ENCODE data around the gene ABCG2.

ABCG2 gene

DNA sequence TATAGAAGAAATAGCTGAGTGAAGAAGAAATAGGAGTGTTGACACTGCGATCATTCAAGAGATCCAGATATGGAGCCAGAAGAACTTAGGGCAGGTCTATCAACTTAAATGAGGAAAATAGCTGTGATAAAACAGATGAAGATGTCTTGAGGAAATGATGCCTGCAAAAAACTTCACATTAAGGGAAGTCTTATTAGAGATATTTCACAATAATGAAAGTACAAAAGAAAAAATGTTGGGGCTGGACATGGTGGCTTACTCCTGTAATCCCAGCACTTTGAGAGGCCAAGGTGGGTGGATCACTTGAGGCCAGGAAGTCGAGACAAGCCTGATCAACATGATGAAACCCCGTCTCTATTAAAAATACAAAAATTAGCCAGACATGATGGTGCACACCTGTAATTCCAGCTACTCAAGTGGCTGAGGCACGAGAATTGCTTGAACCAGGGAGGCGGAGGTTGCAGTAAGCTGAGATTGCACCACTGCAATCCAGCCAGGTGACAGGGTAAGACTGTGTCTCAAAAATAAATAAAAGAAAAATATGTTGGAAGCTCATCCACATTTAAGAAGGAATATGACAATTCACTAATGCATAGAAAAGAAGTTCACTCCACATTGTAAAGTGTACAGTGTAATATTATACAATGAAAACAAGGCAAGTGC lies 94.7 kb downstream of the ABCG2 start:
- no peak for DNase-seq (ENCODE audit: low spot score)

DNA sequence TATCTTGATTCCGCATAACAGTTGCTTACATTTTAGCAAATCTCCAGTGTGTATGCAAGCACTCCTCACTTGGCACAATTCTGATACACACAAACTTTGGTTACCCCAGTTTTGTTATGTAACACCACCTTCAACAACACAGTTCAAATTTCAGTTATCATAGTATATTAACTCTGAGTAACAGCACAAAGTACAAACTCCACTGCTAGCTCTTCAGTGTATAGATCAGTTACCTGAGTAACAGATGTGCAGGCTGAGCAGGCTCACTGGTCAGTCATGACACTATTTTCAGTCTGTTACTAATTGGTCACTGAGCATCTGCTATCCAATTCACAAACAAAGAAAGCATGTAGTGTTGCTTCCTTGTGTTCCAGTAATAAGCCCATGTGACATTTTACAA lies 95.6 kb downstream of the ABCG2 start:
- no peak for DNase-seq (ENCODE audit: low spot score)

DNA sequence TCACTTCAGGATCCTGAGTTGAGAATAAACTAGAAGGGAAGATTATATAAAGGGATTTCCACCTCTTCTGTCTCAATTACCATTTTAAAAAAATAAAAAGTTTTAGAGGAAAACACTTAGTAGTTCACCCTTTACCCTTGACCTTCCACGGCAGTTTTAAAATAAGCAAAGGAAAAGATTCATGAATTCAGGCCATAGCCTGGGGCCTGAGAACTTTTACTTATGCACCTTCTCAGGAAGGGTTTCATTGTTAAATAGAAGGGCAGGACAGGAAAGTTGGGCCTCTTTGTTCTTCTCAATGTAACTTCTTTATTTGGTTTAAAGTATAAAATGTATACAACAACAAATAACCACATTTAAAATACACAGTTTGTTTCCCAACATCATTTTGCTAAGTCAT lies 96.1 kb downstream of the ABCG2 start:
- no peak for DNase-seq (ENCODE audit: low spot score)

DNA sequence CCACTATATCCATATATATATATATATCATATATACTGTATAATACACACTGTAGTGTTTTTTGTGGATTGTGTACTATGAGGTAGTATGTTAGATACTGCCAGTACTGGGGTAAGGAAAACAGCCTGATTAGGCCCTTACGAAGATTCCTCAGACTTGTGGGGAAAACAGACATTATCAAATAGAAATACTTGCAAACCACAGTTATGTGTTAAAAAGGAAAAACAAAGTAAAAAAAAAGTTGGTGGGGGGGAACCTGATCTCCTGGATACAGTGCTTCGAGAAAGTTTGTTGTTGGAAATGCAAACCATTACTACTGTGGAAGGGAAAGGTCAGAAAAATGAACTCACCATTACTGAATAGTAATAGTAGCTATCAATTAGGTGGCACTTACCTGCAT lies 98.0 kb downstream of the ABCG2 start:
- no peak for DNase-seq (ENCODE audit: low spot score)

DNA sequence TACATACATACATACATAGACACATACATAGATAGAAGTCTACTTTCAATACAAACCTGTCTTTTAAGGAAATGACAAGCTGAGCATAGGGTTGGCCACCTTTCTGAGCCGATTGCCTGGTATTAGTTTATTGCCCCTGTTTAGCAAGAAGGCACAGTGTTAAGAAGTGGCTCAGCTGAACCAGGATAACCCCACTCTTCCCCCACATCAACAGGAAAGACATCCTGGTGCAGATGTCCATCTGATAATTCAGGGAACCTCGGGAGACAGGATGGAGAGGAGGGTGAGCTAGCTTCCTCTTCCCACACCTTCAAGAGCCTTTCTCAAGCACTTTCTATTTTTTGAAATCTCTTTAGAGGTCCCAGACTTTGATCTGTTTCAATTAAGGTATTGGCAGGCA lies 98.7 kb downstream of the ABCG2 start:
- DNase-seq (ENCODE audit: low spot score): no peak

DNA sequence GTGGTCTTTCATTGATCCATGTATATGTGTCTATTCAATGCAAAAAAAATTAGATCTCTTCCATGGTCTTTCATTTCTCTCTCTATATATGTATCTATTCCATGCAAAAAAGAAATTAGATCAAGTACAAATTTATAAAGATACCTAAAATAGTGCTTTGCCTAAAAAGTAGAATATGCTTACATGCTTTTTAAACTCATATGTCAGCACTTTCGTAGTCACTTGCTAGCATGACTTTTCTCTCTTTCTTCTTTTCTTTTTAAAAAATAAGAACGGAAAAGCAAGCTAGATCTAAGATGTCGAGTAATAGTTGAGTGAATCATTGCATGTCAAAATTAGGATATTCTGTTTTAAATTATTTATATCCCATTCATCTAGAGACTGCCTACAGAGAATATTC lies 100.1 kb downstream of the ABCG2 start:
- DNase-seq (ENCODE audit: low spot score): no peak

DNA sequence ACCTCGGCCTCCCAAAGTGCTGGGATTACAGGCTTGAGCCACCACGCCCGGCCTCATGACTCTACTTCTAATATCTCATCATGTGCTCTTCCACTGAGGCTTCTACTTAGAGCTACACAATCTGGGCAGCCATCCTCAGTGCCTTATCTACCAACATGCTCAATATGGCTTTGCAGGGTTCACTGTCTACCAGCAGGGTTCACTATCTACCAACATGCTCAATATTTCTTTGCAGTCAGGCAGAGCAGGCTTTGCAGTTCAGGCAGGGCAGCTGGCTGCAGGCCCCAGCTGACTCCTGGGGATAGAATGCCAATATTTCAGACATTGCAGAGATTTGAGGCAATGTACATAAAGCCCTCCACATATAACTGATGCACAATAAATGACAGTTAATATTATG lies 103.5 kb downstream of the ABCG2 start:
- no peak for DNase-seq (ENCODE audit: low spot score)

DNA sequence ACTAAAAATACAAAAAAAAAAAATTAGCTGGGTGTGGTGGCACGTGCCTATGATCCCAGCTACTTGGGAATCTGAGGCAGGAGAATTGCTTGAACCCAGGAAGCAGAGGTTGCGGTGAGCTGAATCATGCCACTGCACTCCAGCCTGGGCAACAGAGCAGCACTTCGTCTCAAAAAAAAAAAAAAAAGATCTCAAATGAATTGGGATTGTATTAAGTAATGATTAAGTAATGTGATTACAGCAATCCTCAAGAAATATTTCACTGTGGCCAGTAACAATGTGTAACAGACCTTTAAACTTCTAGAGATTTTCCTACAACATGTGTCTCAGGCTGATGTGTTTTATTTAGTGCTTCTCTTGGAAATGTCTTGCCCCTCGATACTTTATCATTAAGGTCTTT lies 104.2 kb downstream of the ABCG2 start:
- DNase-seq (ENCODE audit: low spot score): no peak

DNA sequence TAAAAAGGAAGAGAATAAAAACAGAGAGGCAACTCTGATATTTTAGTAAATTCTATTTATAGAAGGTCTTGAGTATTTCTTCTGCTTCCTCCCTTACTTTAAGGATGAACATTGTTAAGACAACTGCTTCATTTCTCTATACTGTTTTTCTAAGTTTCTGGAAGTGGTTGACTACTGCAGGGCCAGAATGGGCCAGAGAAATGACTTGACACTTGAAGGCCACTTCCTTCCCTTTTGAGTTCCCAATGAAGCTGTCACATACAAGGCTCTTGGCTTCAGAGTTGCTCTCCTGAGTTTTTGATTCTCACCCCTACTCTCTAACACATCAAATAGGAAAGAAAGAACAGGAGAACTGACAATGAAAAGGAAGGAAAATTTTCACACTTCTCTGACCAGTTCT lies 113.4 kb downstream of the ABCG2 start:
- DNase-seq (ENCODE audit: low spot score): no peak

DNA sequence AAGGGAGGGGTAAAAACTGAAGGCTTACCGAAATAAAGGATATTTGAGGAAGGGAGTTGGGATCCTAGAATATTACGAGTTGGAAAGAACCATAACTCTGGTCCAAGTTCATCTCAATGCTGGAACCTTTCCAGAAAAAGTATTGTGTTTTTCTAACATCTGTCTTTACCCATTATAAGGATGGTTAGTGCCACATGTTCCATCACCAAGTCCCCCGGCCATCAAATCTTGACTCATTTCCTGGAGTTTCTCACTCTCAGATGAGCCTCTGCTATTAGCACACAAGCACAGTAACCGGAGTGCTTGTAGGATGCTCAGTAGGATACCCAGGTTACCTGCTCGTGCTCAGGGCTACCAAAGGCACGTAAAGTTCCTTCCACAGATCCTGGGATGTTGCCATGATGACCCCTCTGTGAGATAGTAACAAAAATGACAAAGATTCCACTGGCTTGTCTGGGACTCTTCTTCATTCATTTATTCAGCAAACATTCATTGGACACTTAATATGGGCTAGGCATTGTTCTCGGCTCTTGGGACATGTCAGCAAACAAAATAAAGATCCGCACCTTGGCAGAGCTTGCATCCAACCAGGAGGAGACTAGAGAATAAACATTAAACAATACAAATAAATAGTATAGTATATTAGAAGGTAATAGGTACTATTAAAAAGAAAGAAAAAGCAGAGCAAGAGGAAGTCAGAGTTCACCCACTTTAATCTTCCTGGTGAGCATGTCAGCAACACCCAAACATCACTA lies 114.7 kb downstream of the ABCG2 start:
- DNase-seq (ENCODE audit: low spot score): no peak

DNA sequence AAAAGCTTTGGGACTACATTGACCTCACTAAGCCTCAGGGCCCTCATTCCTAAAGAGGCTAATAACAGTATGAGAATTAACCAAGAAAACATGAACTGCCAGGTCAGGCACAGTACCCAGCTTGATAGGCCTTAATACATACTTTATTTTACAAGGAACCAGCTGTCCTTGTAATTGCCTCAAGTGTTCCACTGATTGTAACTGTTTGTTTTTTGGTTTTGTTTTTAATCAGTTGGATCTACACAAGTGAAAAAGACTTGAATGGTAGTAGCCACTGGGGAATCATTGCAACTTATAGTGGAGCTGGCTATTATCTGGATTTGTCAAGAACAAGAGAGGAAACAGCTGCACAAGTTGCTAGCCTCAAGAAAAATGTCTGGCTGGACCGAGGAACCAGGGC lies 115.4 kb downstream of the ABCG2 start:
- DNase-seq (ENCODE audit: low spot score): no peak

DNA sequence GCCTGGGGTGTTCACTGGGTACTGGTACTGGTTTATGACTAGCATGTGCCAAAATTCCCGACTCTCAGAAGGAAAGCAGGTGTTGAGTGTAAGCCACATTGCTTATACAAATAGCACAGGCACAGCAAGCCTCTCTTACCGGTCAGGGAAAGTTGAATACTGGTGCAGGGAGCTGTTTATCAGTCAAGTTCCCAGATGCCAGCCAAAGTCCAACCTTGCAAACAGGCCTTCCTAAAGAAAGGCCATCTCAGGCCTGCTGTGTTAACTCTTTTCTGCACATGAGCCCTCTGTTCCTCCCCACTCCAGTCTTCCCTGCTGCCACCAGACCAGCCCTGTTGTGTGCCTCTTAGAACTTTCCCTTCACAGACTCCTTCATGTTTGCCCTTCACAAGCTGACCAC lies 116.8 kb downstream of the ABCG2 start:
- no peak for DNase-seq (ENCODE audit: low spot score)

DNA sequence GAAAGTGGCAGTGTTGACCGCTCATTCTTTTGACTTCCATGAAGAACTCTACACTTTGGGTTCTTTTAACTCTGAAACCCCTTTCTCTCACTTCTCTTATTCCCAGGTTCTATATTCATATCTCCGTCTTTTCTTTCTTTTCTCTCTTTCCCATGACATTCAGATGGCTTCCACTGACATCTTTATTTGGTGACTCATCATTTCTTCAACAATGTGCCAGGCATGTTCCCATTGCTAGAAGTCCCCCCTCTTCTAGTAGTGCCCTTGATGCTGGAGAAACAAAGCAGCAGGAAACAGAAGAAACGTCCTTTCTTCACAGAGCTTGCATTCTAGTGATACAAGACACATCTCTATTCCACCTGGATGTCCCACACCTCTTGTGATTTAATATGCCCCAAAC lies 117.7 kb downstream of the ABCG2 start:
- DNase-seq (ENCODE audit: low spot score): no peak
